PC-3 (cell line): ENCODE measurements around the gene MYH2.

ENCODE experiments used
- CTCF ChIP-seq: fragments of 300-600 bp; sonication (generic); conservative IDR thresholded peaks from 2 replicates; pipeline ENCODE4 v1.5.1; 2017; ENCODE audit warnings: antibody characterized with exemption, low read depth, mild to moderate bottlenecking, low read length
- EZH2 ChIP-seq: fragments of 300-600 bp; sonication (generic); IDR thresholded peaks from one replicate; pipeline ENCODE4 v1.6.1; 2017; ENCODE audit warnings: antibody characterized with exemption, mild to moderate bottlenecking, low read length; ENCODE audit not compliant: unreplicated experiment
- EZH2phosphoT487 ChIP-seq: fragments of 300-600 bp; sonication (generic); IDR thresholded peaks from 2 replicates; pipeline ENCODE4 v1.6.1; 2018; ENCODE audit warnings: mild to moderate bottlenecking, antibody characterized with exemption, low read length, borderline replicate concordance

GRCh38 chr17:10532026-10532425 is 17.4 kb downstream of the MYH2 start:
- no peak for TF ChIP-seq CTCF
- TF ChIP-seq EZH2, result no peak
- no peak for TF ChIP-seq EZH2phosphoT487
